ENCODE data around the gene SLC10A7.
"Not testable (repeated sequence)": the region's sequence is repeated elsewhere in the genome, so short reads cannot be mapped to it uniquely, and the experiment has no call there.

SLC10A7 gene

GRCh38 chr4:146437778-146438177 is 84.0 kb downstream of the SLC10A7 start:
- ATAC-seq: no peak

- no peak for ATAC-seq
Observed at GRCh38 chr4:146436423-146437162, 85.1 kb downstream of the SLC10A7 start.

- ATAC-seq: no peak
Observed at GRCh38 chr4:146435962-146436361, 85.8 kb downstream of the SLC10A7 start.

GRCh38 chr4:146432065-146432464 is 89.7 kb downstream of the SLC10A7 start:
- no peak for ATAC-seq

- ATAC-seq: no peak
Observed at GRCh38 chr4:146428298-146428697, 93.4 kb downstream of the SLC10A7 start.

- ATAC-seq: no peak
Observed at GRCh38 chr4:146417822-146418221, 103.9 kb downstream of the SLC10A7 start.

- no peak for ATAC-seq
Observed at GRCh38 chr4:146415829-146416228, 105.9 kb downstream of the SLC10A7 start.

GRCh38 chr4:146407669-146408084 is 114.1 kb downstream of the SLC10A7 start:
- ATAC-seq: no peak

- ATAC-seq: no peak
Observed at GRCh38 chr4:146407257-146407656, 114.5 kb downstream of the SLC10A7 start.

GRCh38 chr4:146401274-146401673 is 120.5 kb downstream of the SLC10A7 start:
- ATAC-seq: no peak

- ATAC-seq: no peak
Observed at GRCh38 chr4:146398896-146399445, 122.8 kb downstream of the SLC10A7 start.

GRCh38 chr4:146398404-146398803 is 123.3 kb downstream of the SLC10A7 start:
- ATAC-seq: no peak

- no peak for ATAC-seq
Observed at GRCh38 chr4:146389561-146389960, 132.2 kb downstream of the SLC10A7 start.

- ATAC-seq: no peak
Observed at GRCh38 chr4:146382194-146382593, 139.5 kb downstream of the SLC10A7 start.

- no peak for ATAC-seq
Observed at GRCh38 chr4:146381263-146381872, 140.4 kb downstream of the SLC10A7 start.

- no peak for ATAC-seq
Observed at GRCh38 chr4:146379744-146380143, 142.0 kb downstream of the SLC10A7 start.

- ATAC-seq: no peak
Observed at GRCh38 chr4:146371812-146372211, 149.9 kb downstream of the SLC10A7 start.

- no peak for ATAC-seq
Observed at GRCh38 chr4:146370841-146371240, 150.9 kb downstream of the SLC10A7 start.

- ATAC-seq: no peak
Observed at GRCh38 chr4:146369446-146369845, 152.3 kb downstream of the SLC10A7 start.

- ATAC-seq: no peak
Observed at GRCh38 chr4:146368209-146368608, 153.5 kb downstream of the SLC10A7 start.

- no peak for ATAC-seq
Observed at GRCh38 chr4:146367347-146367746, 154.4 kb downstream of the SLC10A7 start.

- no peak for ATAC-seq
Observed at GRCh38 chr4:146359771-146360170, 162.0 kb downstream of the SLC10A7 start.

- not testable (repeated sequence) for ATAC-seq
Observed at GRCh38 chr4:146350114-146350513, 171.6 kb downstream of the SLC10A7 start.

GRCh38 chr4:146349306-146349705 is 172.4 kb downstream of the SLC10A7 start:
- ATAC-seq: no peak

Measured in activated CD4-positive, CD25-positive, alpha-beta regulatory T cell treated with anti-CD3 and anti-CD28 coated beads, Interleukin-2, amount 50 U/mL, for 24 hours (primary cell).